HTR-8/SVneo (cell line): Measurements from ENCODE around the gene EXD3.

ENCODE experiments used
- DNase-seq: peaks from one replicate; pipeline ENCODE4 v3.0.0; 2011; ENCODE audit warnings: low spot score, mixed read lengths; ENCODE audit not compliant: insufficient read length
- FAIRE-seq: peaks from 2 replicates; lab custom pipeline; 2011; peaks lifted over from hg19 to GRCh38; lab: Jason Lieb, UNC

The EXD3 gene

DNA sequence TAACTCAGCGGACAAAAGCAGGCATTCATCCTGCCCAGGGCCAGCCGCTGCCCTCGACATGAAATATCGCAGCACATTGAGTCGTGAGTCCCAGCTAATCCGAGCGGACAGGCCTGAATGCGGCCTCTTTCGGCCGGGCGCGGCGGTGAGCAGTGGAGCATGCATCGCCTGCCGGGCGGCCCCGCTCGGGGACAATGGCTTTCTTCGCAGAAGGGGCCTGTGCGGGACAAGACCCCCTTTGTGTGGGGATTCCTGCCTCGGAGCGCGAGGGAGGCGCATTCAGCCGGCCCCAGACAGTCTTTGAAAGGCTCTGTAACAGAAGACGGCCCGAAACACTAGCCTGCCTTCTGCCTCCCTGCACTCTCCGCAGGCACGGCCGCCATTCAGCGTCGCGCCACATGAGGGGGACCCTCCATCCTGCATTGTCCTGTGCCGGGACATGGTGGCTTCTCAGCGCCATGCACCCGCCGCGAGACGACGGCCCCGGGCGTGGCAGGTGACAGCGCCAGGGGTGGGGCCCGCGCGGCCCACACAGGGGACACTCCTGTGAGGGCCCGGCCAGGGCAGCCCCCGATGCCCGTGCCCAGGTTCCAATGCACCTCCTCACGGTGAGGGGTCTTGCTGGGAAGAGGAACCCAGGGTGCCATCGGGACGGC lies 52.0 kb downstream of the EXD3 start:
- FAIRE-seq (no peak), DNase-seq (no peak)

DNA sequence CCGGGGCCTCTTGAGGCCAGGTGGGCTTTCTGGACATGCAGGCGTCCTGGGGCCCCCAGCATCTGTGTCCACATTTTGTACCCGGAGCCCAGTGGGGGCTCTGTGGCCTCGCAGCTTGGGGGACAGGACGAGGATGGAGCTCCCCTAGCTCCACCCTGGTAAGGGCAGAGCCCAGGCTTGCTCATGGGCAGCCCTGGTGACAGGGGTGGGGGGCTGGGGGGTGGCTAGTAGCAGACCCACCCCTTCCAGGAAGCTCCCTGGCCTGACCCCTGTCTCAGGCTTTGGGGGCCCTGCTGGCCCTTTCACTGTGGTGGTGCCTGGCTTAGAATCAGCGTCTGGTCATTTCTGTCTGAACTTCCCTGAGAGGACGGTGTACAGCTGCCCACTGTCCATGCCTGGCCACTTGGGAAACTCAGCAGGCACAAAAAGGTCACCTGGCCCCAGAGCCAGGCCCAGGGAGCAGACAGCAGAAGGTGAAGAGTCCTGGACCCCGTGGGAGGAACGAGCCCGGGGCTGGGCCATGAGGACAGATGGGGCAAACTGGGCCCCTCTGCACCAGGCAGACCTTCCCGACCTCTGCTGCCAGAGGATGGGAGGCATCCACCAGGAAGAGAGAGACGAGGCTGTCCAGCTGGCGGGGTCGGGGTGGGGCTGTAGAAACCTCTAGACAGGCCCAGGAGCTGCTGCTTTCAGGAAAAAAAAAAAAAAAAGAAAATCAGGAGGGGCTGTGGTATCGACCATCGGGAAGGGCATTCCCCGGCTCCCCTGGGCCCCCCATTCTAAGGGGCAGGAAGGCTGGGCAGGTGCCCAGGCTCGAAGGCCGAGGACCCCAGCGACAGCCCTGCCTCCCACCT lies 52.8 kb downstream of the EXD3 start:
- no peak for FAIRE-seq

GRCh38 chr9:137369061-137369787 lies 53.7 kb downstream of the EXD3 start:
- FAIRE-seq (no peak), DNase-seq (no peak)

More for the DNA sequence above, 52.8 kb downstream of the EXD3 start:
- DNase-seq, result no peak

DNA sequence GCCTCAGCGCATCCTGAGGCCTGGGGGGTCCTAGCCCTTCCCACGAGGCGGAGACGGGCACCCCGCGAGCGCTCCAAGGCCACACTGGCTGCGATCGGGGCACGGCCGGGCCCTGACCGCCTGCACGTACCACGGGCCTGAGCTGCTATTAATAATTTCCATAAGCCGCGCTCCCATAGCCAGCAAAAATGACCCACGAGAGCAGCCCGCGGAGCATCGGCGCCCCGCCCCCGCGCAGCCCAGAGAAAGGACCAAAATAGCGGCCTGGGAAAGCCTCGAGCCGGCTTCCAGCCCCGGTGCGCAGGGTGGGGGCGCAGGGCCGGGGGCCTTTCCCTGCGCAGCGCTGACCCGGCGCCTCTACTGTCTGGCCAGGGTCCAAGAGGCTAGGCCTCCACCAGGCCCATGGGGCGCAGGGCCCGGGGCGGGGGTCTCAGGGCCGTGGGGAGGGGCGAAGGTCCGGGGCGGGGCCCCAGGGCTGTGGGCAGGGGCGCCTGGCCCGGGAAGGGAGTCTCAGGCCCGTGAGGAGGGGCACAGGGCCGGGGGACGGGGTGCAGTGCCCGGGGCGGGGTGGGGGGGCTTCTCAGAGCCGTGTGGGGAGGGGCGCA lies 54.4 kb downstream of the EXD3 start:
- DNase-seq, result no peak
- FAIRE-seq, result no peak

DNA sequence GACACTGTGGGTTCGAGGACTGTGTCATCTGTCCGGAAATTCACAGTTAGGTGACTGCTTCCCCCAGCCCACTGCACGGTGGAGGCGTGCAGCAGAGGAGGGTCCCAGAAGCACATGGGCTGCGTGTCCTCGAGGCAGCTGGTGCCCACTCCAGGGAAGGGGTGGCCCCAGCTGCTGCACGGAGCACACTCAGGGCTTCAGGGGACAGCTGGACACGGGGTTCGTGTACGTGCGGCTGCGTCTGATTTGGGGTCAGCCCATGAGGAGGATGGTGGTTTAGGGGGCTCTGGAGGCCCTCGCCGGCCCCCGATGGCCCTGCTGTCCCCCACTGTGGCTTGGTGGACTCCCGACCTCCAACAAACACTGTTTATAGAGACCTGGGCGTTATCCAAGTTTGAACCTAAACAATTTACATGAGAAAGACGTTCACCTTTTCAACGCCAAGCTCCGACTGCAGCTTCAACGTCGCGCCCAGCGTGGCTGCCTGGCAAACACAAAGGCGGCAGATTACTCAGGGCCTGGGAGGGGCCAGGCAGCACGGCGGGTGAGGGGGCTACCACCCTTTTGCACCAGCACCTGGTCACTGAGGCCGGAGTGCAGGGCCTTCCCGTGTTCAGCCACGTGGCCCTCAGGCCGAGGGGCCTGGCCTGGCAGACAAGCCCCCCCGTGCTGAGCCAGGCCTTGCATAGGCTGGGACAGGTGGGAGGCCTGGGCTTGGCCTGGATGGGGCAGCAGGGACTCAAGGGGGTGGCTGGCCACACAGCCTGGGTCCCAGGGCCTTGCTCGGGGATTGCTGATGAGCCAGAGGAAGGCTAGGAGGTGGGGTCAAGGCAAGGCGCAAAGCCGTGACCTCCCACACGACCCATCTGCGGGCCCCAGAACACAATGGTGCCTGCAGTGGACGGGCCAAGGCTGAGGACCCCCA lies 55.2 kb downstream of the EXD3 start:
- DNase-seq (no peak), FAIRE-seq (no peak)

- FAIRE-seq, result no peak
These were observed 56.0 kb downstream of the EXD3 start for GRCh38 chr9:137366891-137367381.

GRCh38 chr9:137366445-137366810 lies 56.5 kb downstream of the EXD3 start:
- no peak for DNase-seq
- no peak for FAIRE-seq

More at GRCh38 chr9:137366891-137367381, 56.0 kb downstream of the EXD3 start:
- no peak for DNase-seq

GRCh38 chr9:137365552-137366444 lies 57.2 kb downstream of the EXD3 start:
- DNase-seq (no peak), FAIRE-seq (peak; percentile 89)

DNA sequence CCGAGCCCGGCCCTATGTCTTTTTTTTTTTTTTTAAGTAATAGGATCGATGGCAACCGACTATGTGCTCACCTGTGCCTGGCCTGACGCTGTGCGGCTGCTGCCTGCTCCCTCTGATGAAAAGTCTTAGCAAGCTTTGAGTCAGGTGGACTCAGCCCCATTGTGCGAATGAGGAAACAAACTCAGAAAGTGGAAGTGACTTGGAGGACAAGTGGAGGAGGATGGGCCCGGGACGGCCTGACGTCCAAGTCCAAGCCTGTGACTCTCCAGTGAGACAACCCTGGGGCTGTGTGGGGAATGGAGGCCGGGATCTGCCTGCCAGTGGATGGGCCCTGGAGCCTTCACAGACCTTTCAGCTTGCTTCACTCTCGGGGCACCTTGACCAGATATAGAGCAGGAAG lies 57.9 kb downstream of the EXD3 start:
- FAIRE-seq, result no peak

DNA sequence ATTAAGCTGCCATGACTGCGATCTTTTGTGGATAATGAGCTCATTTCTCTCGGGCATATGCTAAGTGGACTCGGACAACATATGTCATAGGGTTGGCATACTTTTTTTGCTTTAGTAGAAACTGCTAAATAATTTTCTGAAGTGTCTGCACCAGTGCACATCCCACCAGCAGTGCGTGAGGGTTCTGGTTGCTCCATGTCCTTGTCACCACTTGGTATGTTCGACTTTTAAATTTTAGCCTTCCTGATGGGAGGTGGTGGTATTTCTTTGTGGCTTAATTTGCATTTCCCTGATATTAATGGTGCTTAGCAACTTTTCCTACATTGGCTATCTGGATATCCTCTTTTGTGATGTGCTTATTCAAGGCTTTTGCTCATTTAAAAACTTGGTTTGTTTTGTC lies 63.1 kb downstream of the EXD3 start:
- DNase-seq, result no peak
- no peak for FAIRE-seq

More for the DNA sequence above, 57.9 kb downstream of the EXD3 start:
- no peak for DNase-seq

DNA sequence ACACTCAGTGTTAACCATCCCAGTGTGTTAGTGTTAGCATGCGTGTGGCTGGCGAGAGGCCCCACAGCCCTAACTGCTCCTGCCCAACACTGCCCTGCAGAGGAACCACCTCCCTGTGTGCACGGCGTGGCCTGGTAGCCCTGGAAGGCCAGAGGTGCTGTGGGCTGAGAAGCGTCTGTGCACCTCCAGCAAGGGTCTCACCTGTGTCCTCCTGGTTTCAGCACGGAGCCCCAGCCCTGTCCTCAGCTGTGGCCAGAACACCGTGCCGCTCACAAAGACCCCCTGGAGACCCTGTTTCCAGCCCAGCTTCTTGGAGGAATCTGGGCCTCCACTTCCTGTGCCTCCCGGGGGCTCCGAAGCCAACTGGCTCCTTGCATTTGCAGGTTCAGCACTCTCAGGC lies 64.8 kb downstream of the EXD3 start:
- FAIRE-seq (no peak), DNase-seq (no peak)

DNA sequence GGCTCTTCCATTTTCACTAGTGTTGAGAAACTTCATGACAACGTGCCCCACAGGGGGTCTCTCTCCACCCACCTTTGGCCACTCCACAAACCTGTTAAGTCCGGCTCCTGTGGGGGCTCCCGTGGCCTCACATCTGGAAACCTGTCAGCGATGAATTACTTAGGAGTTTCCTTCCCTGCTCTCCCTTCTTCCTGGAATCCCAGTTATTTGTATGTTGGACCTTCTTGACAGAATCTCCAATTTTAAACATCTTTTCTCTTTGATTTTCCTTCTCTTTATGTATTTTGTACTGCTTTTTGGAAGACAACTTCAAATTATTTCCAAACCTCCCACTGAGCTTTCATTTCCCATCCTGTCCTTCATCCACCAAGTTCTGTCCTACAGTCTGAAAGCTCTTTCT lies 65.8 kb downstream of the EXD3 start:
- DNase-seq, result no peak
- FAIRE-seq, result no peak

DNA sequence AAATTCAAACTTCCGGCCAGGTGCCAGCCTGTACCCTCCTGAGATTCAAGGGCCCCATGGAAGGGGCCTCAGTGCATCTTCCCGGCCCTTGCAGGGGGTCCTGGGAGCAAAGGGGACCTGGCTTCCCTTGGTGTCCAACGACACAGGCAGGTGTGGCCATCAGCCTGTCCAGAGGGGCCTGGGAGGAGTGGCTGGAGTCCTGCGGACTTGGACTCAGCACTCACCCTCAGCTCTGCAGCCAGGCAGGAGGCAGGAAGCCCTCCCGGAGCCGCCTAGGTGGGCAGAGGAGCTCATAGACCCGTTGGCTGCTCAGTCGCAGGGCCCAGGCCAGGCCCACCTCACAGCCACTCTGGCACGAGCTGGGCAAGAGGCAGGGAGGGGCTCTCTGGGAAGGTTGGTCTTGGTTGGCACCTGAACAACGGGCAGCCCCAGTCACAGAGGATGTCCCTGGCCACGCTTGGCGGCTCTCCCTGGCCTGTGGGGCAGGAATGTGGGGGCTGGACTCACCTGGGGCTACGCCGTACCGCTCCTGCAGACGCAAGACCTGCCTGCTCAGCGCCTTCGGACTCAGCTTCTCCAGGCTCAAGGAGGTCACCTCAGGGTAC lies 67.1 kb downstream of the EXD3 start:
- no peak for FAIRE-seq
- no peak for DNase-seq

GRCh38 chr9:137354845-137355760 lies 67.9 kb downstream of the EXD3 start:
- DNase-seq (no peak), FAIRE-seq (peak; percentile 96)

- FAIRE-seq, result no peak
- DNase-seq, result no peak
These were observed 68.7 kb downstream of the EXD3 start for GRCh38 chr9:137354153-137354844.
